ENCODE results near the gene BTG2.
A peak's percentile ranks its signal among the peaks of the same experiment; 100 is the strongest.

BTG2 gene

GRCh38 chr1:203272633-203273205, 32.6 kb upstream of the BTG2 start:
- no peak overlapping the region for H3K4me3 ChIP-seq (replicated peaks in 1 of 2; ENCODE audit: low read depth in 2 of 2, low read length in 2 of 2)

GRCh38 chr1:203273206-203273868, 32.0 kb upstream of the BTG2 start:
- TF ChIP-seq CTCF (IDR thresholded peaks at IDR 0.05; ENCODE audit: low read depth, low read length), result peak; percentile 91
- peak; percentile 80 to 90 for DNase-seq (ENCODE audit: low read depth in 2 of 2)
- H3K4me3 ChIP-seq (replicated peaks in 1 of 2; ENCODE audit: low read depth in 2 of 2, low read length in 2 of 2), result no peak overlapping the region

More at GRCh38 chr1:203272633-203273205, 32.6 kb upstream of the BTG2 start:
- no peak for TF ChIP-seq CTCF (IDR thresholded peaks at IDR 0.05; ENCODE audit: low read depth, low read length)
- no peak for DNase-seq (ENCODE audit: low read depth in 2 of 2)

GRCh38 chr1:203273869-203274602, 31.3 kb upstream of the BTG2 start:
- H3K4me3 ChIP-seq (replicated peaks in 1 of 2; ENCODE audit: low read depth in 2 of 2, low read length in 2 of 2), result no peak overlapping the region
- TF ChIP-seq CTCF (IDR thresholded peaks at IDR 0.05; ENCODE audit: low read depth, low read length), result no peak
- DNase-seq (ENCODE audit: low read depth in 2 of 2), result no peak

GRCh38 chr1:203274603-203275381, 30.5 kb upstream of the BTG2 start:
- TF ChIP-seq CTCF (IDR thresholded peaks at IDR 0.05; ENCODE audit: low read depth, low read length), result no peak
- H3K4me3 ChIP-seq (replicated peaks in 1 of 2; ENCODE audit: low read depth in 2 of 2, low read length in 2 of 2), result no peak overlapping the region
- DNase-seq (ENCODE audit: low read depth in 2 of 2), result peak in 1 of 2 donors; percentile 40

GRCh38 chr1:203275656-203276272, 29.6 kb upstream of the BTG2 start:
- no peak for DNase-seq (ENCODE audit: low read depth in 2 of 2)
- no peak for TF ChIP-seq CTCF (IDR thresholded peaks at IDR 0.05; ENCODE audit: low read depth, low read length)
- no peak overlapping the region for H3K4me3 ChIP-seq (replicated peaks in 1 of 2; ENCODE audit: low read depth in 2 of 2, low read length in 2 of 2)

- H3K4me3 ChIP-seq (replicated peaks in 1 of 2; ENCODE audit: low read depth in 2 of 2, low read length in 2 of 2), result no peak overlapping the region
- no peak for DNase-seq (ENCODE audit: low read depth in 2 of 2)
- TF ChIP-seq CTCF (IDR thresholded peaks at IDR 0.05; ENCODE audit: low read depth, low read length), result no peak
Observed at GRCh38 chr1:203276408-203276807, 28.9 kb upstream of the BTG2 start.

Data from cardiac fibroblast (primary cell).